ENCODE results near the gene SLC39A6.

- TF ChIP-seq CTCF (IDR thresholded peaks at IDR 0.05) (no peak), POLR2A (IDR thresholded peaks at IDR 0.05) (no peak)
Measured at GRCh38 chr18:36104749-36105148, 24.4 kb downstream of the SLC39A6 start.

All from esophagus squamous epithelium (tissue), 4 donors.